DMS153 (cell line): Measurements from ENCODE around the gene FETUB.

Experiments
- DNase-seq: peaks from one replicate; lab custom pipeline; 2025; lab: John Stamatoyannopoulos, UW

FETUB gene

GRCh38 chr3:186639778-186640472 is at the start of gene FETUB:
FETUB (plus strand) TSS chr3:186640399; CDS start chr3:186640461, 62 bp downstream.
- no peak for DNase-seq

GRCh38 chr3:186590580-186591295 is 49.5 kb upstream of the FETUB start:
- DNase-seq = no peak

- no peak for DNase-seq
Measured at GRCh38 chr3:186592682-186593081, 47.5 kb upstream of the FETUB start.

- DNase-seq = no peak
Measured at GRCh38 chr3:186593862-186594261, 46.3 kb upstream of the FETUB start.

- DNase-seq = no peak
Measured at GRCh38 chr3:186594591-186595113, 45.5 kb upstream of the FETUB start.

- no peak for DNase-seq
Measured at GRCh38 chr3:186596568-186597287, 43.5 kb upstream of the FETUB start.

- DNase-seq = no peak
Measured at GRCh38 chr3:186598108-186598784, 42.0 kb upstream of the FETUB start.

- DNase-seq = no peak
Measured at GRCh38 chr3:186598794-186599141, 41.4 kb upstream of the FETUB start.

GRCh38 chr3:186599142-186599784 is 40.9 kb upstream of the FETUB start:
- DNase-seq = no peak

GRCh38 chr3:186599785-186600166 is 40.4 kb upstream of the FETUB start:
- DNase-seq = no peak

- DNase-seq = no peak
Measured at GRCh38 chr3:186600896-186601295, 39.3 kb upstream of the FETUB start.

GRCh38 chr3:186603159-186603558 is 37.0 kb upstream of the FETUB start:
- no peak for DNase-seq

GRCh38 chr3:186605078-186605477 is 35.1 kb upstream of the FETUB start:
- no peak for DNase-seq

GRCh38 chr3:186605561-186606545 is 34.3 kb upstream of the FETUB start:
- DNase-seq = no peak

GRCh38 chr3:186608624-186609215 is 31.5 kb upstream of the FETUB start:
- no peak for DNase-seq

- DNase-seq = no peak
Measured at GRCh38 chr3:186609247-186609868, 30.8 kb upstream of the FETUB start.

- DNase-seq = no peak
Measured at GRCh38 chr3:186612065-186612464, 28.1 kb upstream of the FETUB start.

GRCh38 chr3:186612721-186613636 is 27.2 kb upstream of the FETUB start, which contains the start of gene AHSG:
AHSG (plus strand) TSS chr3:186613060; CDS start chr3:186613142, 82 bp downstream.
- DNase-seq = no peak
